Measurements from ENCODE around the gene KAZN.

DNA sequence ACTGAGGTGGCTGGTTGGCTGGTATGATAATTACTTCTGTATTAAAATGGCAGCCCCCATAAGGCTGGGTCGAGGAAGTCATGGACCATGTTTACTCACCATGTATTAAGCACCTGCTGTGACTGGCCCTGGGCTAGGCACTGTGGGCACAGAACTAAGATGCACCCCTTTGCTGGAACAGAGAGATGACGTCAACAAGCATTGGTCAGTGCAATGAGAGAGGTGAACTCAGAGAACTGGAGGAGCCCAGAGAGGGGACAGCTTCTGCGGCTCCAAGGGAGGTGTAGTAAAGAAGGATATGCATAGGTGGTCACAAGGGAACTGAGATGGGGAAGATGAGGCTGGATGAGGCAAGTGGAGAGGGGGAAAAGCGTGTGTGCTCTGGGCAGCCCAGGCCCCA lies 88.7 kb downstream of the KAZN start:
- TF ChIP-seq CTCF (conservative IDR thresholded peaks at IDR 0.05) (no peak), EZH2 (IDR thresholded peaks at IDR 0.05; ENCODE audit: low read depth) (no peak)
